HG03139 (cell line): ENCODE data around the gene SMARCE1.

Source experiments
- ATAC-seq: cut with Tn5 transposase; IDR thresholded peaks from one replicate; pipeline ENCODE4 v1.9.1; 2021; ENCODE audit not compliant: unreplicated experiment

SMARCE1 gene

DNA sequence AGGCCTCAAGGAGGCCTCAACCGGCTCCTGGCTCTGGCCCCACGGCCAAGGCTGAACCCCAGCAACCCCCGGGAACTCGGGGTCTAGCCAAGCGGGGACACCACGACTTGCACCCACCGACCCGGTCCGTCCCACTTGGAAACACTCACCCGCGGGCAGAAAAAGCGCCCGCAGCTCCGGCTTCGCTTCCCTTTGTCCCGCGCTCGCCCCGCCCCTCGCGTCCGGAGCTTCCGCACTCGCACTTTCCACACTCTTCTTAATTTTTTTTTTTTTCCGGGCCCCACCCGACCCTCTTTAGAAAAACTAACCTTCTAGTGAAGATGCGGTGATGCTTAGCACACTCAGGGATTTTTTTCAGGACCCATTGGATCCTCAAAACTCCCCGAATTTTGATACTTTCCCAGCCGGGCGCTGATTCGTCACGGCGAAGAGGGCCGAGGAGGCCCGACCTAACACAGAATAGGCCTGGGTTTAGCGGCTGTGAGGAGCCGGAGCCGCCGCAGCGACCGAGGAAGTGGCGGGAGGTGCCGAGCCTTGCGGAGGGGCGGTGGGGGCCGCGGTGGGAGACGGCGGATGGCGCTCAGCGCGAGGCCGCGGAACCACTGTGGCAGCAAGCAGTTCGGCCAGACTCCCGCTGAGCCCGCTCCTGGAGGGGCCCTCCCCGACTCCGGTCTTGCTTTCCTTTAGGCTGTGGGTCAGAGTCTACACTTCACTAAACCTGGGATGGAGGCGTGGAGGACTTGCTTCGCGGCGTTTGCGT is at the start of gene SMARCE1:
Gene SMARCE1, minus strand, starts transcription at position 195 of the 760 bp plus-strand sequence. CDS start 2,016 bp downstream, outside the sequence.
- ATAC-seq = peak; percentile 64

DNA sequence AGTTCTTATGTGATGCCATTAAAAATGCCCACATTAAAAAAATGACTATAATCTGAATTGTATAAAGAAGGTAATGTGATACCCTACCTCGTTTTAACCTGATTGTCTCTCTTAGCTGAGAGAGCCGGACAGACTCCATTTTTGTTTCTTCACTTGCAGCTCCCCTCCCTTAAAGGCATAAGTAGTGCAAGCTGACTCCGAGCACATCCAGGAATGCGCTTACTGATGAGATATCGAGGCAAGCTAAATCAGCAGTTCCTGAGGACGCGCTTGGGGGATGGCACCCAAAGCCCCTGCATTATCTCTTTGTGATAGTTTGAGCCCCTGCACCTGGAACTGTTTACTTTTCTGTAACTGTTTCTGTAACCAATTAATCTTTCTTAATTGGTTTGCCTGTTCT is 49.7 kb upstream of the SMARCE1 start:
- no peak for ATAC-seq

- ATAC-seq = no peak
Observed at GRCh38 chr17:40696651-40697072, 49.0 kb upstream of the SMARCE1 start.

DNA sequence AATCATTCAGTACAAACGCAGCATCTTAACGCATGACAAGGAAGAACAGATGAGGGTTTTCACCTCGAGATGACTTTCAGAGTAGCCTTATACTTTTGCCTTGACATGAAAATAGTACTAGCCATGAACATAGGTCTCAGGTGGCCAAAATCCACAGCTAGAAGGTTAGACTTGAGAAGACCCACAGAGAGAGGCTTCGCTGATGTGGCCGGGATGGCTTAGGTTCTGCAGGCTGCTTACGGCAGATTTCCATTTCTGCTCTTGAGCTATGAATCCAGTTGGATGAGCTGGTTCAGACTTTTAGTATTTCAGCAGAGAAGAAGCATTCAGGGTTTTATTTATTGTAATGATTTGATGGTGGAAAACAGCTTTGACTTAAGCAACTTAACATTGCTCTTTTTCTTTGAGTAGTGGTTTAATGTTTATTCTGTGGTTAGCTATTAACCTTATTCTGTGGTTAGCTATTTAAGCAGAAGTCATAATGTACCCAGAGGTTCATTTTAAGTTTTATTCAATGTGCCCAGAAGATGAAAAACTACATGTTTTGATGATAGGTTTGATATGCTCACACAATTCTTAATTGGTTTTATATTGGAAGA is 48.4 kb upstream of the SMARCE1 start:
- ATAC-seq = no peak

DNA sequence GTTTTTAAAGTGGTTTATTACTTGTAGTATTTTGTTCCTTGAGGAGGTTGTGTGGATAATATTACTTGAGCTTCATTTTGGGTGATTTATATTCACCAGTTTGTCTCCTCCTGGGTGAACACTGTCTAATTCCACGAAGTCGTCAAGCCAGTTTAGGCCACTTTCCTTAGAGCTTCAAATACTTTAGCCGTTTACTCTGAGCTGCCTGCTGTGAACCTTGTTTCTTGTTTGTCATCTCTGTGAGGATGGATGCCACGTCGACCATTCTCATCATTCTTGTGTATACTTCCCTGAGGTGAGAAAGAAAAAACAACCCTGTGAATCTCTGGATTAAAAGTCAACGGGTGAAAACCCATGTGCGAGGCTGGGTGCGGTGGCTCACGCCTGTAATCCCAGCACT is 47.0 kb upstream of the SMARCE1 start:
- no peak for ATAC-seq

DNA sequence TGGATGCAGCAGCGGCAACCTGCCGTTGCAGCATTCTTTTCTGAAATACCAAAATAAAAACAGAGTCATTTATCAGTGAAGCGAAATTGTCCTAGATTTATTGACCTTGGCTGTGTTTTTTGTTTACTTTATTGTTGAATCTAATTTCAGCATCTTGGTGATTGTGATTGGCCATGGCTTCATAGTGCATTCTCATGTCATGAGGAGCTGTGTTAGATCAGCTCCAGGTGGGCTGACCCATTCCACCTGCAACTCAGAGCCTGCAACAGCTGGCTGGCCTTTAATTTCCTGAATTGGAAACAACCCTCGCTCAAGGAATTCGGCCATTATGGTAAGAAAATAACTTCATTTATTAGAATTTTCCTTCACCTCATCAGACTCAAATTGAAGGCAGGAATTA is 39.5 kb upstream of the SMARCE1 start:
- ATAC-seq = no peak

DNA sequence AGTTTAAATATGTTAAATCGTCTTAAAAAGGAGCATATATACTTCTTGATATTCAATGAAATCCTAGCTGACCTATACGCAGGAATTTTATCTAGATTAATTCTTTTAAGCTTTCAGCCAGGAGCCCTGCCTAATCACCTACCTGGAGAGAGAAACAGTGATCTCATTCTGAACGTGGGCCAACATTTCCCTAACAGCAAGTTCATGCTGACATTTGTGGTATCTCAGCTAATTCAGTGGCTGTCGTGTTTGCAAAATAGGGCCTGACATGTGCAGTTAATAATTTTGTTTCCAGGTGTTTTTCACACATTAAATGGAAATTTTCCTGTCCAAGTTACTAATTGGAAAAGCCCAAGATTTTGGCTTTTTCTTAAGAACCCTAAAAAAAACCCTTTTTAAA is 38.6 kb upstream of the SMARCE1 start:
- no peak for ATAC-seq

DNA sequence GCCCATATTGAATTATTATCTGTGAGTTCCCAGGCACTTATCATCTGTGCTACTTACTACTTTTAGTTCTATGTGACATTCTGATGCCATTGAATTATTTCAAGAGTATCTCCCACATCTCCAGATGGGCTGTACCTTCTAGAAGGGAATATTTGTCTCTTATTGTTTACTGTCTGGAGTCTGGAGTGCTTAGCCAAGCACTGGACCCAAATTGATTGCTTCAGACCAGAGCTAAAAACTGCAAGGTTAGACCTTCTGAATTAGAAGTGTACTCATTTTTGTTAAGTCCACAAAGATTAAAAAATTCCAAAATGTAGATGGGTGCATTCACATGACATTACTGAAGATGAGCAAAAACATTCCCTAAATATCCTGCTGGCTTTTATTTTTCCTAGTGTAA is 33.4 kb upstream of the SMARCE1 start:
- no peak for ATAC-seq

- ATAC-seq = no peak
Observed at GRCh38 chr17:40679523-40679907, 31.9 kb upstream of the SMARCE1 start.

- no peak for ATAC-seq
Observed at GRCh38 chr17:40678902-40679522, 31.4 kb upstream of the SMARCE1 start.

- no peak for ATAC-seq
Observed at GRCh38 chr17:40675905-40676304, 28.3 kb upstream of the SMARCE1 start.

GRCh38 chr17:40672654-40673053 is 25.0 kb upstream of the SMARCE1 start:
- ATAC-seq = no peak

GRCh38 chr17:40671282-40671681 is 23.7 kb upstream of the SMARCE1 start:
- ATAC-seq = no peak

GRCh38 chr17:40666331-40666730 is 18.7 kb upstream of the SMARCE1 start:
- ATAC-seq = no peak

DNA sequence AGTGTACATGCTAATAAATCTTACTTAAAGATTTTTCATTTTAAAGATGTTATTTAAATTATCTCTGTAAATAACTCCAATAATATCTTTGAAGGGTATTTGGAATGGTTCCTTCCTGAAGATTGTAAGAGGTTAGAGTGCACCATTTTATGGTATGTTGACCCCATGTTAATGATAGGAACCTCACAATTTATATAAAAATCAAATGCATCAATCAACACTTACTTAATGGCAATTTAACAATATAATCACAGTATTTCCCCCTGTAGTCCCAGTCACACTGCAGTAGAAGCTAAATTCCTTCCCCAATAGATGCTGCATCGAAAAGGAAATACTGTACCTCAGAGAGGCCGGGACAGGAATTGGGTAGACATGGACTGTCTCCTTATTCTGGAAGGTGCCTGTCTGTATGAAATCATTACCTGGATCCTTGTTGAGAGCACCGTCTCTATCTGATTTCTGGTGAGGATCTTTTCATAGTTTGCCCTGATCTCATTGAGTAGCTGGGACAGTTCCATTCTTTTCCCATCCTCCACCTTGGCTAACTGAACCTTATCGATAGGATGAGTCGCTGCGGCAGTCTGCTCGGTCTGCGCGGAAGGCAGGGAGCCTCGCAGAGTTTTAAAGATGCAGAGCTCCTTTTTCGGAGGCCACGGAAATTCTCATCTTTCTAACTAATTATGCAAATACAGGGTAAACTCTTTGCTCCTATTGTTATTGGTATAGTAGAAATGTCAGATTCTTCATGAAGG is 17.1 kb upstream of the SMARCE1 start, which contains the start of gene KRT222:
Gene KRT222, minus strand, starts transcription at position 596 of the 752 bp plus-strand sequence. Its CDS starts 78 bp downstream, at position 518.
- no peak for ATAC-seq

DNA sequence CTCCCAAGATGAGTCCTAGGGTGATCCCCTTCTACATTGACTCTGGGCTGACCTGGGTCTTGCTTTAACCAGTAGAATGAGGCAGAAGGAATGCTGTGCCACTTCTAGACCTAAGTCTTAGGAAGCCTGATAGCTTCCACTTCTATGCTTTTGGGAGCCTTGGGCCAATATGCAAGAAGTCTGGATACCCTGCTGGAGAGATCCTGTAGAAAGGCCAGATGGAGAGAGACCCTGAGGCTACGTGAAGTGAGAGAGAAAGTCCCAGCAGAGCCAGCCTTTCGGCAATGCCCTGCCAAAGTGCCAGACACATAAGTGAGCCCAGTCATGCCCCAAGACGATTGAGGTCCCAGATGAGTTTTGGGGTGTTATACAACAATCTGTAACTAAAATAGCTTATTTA is 15.6 kb upstream of the SMARCE1 start:
- no peak for ATAC-seq

GRCh38 chr17:40659911-40660310 is 12.3 kb upstream of the SMARCE1 start:
- ATAC-seq = no peak

GRCh38 chr17:40658396-40658795 is 10.8 kb upstream of the SMARCE1 start:
- no peak for ATAC-seq

- ATAC-seq = no peak
Observed at GRCh38 chr17:40651939-40652338, 4.3 kb upstream of the SMARCE1 start.

- ATAC-seq = no peak
Observed at GRCh38 chr17:40648384-40648968, 858 bp upstream of the SMARCE1 start.
